GM18951 (cell line): ENCODE measurements around the gene LAMA1.
"Not testable (repeated sequence)": the region's sequence is repeated elsewhere in the genome, so short reads cannot be mapped to it uniquely, and the experiment has no call there.

Source experiments
- POLR2A ChIP-seq: IDR thresholded peaks from 4 replicates; pipeline ENCODE4 v1.6.1; 2011; ENCODE audit warnings: mild to moderate bottlenecking; ENCODE audit not compliant: insufficient read length, insufficient read depth; ENCODE audit errors: extremely low read depth
- in situ Hi-C: fragments of 300-500 bp; cut with MboI; formaldehyde crosslinking; loops from one replicate; pipeline ENCODE4 v1.12.0; 2022; ENCODE audit warnings: low sequenced_read_pairs, mixed read lengths, inconsistent platforms; ENCODE audit not compliant: unreplicated experiment

The LAMA1 gene

GRCh38 chr18:6956495-6956894 is 161.1 kb downstream of the LAMA1 start:
- no peak for TF ChIP-seq POLR2A
- in situ Hi-C loops: no loop called here

DNA sequence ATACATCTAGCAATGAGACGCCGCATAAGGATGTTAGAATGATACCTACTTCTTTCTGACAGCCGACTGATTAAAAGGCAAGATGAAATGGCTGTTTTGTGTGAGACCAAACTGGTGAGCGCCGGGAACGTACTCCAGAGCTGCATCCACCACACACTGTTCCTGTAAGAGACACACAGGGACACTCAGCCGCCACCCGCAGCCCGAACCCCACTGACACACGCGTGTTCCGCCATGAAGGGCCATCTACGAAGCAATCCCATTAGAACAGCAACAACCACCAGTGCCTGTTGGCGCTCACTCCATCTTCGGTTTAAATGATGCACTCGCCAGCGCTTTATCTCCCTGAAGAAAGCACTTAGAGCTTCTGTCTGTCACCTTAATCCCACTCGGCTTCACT is 162.3 kb downstream of the LAMA1 start:
- in situ Hi-C loops: no loop called here
- TF ChIP-seq POLR2A: no peak

DNA sequence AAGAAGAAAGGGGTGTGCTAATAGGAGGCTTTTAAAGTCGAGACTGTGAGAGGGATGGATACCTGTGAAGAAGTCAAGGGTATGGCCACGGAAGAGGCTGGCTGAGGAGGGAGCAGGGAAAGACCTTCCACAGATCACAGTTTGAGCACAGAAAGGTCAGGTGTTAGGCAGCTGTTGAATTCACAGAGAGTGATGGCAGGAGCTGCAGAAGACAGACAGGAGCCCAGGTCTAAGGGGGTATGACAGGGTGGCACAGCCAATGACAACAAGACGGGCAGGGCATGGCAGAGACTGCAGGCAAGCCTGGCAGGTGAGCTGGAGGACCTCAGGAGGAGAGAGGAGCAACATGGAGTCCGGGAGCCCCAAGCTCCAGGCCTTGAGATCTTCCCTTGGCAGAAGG is 163.1 kb downstream of the LAMA1 start:
- in situ Hi-C loops: no loop called here
- no peak for TF ChIP-seq POLR2A

GRCh38 chr18:6951336-6952090 is 166.1 kb downstream of the LAMA1 start:
- in situ Hi-C loops: no loop called here
- TF ChIP-seq POLR2A: no peak

GRCh38 chr18:6950641-6951040 is 167.0 kb downstream of the LAMA1 start:
- no peak for TF ChIP-seq POLR2A
- in situ Hi-C loops: no loop called here

- TF ChIP-seq POLR2A: no peak
- in situ Hi-C loops: no loop called here
Measured at GRCh38 chr18:6949800-6950586, 167.6 kb downstream of the LAMA1 start.

GRCh38 chr18:6948281-6949055 is 169.1 kb downstream of the LAMA1 start:
- in situ Hi-C loops: no loop called here
- no peak for TF ChIP-seq POLR2A

DNA sequence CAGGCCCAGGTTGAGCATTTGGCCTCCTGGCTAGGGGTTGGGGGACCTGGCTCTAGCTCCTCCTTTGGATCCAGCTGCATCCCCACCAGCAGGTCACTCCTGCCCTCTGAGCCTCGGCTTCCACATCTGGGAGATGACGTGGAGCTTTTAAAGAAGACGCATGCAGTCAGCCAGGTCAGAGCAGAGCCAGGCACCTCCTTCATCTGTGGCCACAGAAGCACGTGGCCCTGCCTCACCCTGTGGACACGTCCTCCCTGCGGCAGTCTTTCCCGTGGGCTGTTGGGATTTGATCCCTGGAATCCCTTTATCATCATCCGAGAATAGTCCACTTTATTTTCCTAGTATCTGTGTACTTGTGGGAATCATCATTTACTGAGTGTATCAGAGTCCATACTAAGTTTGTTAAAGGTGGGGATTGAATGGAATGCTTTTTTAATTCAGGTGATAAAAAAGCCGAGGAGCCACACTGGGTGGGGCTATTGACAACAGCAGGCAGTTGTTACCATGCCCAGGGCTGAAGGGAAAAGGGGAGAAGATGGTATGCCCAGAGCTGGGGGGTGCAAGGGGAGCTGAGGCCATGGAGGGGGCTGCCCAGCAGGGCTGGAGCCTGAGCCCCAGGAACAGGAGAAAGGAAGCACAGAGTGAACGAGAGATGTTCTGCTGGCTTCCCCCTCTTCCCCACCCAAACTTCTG is 170.1 kb downstream of the LAMA1 start:
- in situ Hi-C loops: no loop called here
- TF ChIP-seq POLR2A: no peak

DNA sequence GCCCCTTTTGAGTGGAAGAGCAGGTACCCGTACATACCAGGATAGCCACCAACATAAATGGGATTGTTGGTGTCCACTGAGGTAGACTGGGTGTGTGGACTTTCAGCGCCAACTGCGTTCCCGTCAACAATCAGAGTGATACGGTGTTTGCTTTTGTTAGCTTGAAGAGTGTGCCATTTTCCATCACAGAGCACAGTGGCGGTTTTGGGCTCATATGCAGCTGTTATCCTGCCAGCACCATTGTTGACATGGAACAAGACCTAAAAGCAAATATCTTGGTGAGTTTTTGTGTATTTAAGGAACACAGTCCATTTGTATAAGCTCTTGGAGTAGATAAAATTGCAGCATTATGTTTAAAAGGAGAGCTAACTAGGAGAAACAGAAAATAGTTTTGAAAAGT is 174.5 kb downstream of the LAMA1 start:
- no peak for TF ChIP-seq POLR2A
- in situ Hi-C loops: no loop called here

- no peak for TF ChIP-seq POLR2A
- in situ Hi-C loops: no loop called here
Measured at GRCh38 chr18:6942742-6943141, 174.9 kb downstream of the LAMA1 start.

DNA sequence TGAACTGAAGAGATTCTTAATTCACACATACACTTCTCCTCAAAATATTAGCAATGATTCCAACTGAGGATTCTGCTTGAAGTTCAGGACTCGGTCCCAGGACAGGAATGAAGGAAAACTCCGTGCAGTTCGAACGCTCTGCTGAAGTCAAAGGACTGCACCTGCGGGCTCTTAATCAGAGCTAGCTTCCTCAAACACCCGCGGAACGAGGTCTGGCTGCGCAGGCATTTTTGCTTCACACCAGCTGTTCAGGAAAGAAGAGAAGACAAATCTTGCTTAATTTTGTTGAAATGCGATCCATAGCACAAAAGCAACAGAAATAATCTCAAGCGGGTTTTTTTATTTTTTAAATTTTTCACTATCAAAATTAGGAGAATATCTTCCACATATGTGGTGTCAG is 175.6 kb downstream of the LAMA1 start:
- no peak for TF ChIP-seq POLR2A
- in situ Hi-C loops: no loop called here

DNA sequence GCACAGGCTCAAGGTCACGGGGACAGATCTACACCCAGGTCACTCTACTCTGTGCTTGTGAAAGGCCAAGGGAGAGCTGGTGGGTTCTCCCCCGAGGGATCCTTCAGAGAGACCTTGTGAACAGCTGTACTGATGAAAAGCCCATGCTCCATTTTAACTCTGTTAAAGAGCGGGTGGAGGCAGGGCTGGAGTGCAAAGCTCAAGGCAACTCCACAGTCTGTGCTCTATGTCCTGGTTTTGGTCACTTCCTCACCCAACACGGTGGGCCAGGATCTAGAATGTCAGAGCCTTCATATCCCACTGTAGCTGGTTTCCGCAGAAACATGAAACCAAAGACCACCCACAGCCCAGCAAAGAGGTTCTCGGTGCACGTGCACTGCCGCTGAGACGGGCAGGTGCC is 177.1 kb downstream of the LAMA1 start:
- TF ChIP-seq POLR2A: no peak
- in situ Hi-C loops: no loop called here

DNA sequence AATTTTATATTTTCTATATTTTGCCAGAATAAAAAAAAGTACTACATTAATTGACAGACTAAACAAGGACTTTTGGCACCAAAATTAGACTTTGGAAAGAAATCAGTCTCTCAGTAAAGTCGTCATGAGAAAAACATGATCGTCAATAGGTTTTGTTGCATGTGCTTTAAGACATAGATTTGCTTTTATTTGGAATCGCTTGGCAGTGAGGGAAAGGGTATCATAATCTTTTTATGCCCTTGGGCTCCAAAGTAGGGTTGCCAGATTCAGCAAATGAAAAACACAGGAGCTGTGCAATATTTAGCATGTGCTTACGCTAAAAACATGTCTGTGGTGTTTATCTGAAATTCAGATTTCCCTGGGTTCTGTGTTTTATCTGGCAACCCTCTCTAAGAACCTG is 177.6 kb downstream of the LAMA1 start:
- in situ Hi-C loops: no loop called here
- no peak for TF ChIP-seq POLR2A

DNA sequence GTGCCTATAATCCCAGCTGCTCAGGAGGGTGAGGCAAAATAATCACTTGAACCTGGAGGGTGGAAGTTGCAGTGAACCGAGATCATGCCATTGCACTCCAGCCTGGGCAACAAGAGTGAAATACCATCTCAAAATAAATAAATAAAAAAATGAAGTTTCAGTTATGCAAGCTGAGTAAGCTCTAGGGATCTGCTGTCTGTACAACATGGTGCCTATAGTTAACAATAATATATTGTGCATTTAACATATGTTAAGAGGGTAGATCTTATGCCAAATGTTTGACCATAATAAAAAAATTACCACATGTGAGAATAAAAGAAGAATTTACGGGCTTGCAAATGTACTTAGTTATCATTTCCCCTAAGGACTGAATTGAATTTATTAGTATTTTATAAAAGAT is 179.2 kb downstream of the LAMA1 start:
- in situ Hi-C loops: not testable (repeated sequence)
